Measurements from ENCODE around the gene INPP5E.

Gene INPP5E

DNA sequence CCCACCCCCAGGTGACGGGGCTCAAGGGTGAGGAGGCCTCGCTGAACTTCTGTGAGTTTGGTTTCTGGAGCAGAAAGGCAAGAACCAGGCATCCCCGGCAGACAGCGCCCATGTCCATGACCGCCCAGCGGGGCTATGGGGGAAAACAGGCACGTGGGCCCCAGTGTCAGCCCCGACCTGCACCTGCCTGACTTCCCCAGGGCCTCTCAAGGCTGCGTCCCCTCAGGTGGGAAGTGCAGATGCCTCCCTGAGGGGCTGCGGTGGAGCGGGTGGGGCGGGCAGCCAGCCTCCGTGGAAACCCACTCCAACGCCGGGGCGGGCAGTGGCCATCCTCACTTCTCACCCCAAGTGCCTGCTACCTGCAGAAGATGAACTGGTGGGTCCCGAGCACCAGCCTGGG, 59.3 kb downstream of the INPP5E start:
- DNase-seq = no peak

DNA sequence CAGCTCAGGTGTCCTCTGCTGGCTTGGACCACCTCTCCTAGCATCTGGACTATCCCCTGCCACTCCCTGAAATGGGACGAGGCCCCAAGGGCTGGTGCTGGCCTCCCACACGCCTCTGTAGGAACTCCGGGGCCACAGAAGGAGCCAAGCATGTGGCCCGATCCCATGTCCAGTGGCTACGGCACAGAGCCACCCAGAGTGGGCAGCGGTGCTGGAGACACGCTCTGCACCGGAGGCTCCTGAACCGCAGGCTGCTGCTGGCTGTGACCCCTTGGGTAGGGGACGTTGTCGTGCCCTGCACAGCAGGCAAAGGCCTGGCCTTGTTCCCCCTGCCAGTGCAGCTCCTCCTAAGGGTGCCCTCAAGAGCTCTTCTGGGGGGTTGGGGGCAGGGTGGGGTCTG, 59.8 kb downstream of the INPP5E start:
- DNase-seq = no peak

DNA sequence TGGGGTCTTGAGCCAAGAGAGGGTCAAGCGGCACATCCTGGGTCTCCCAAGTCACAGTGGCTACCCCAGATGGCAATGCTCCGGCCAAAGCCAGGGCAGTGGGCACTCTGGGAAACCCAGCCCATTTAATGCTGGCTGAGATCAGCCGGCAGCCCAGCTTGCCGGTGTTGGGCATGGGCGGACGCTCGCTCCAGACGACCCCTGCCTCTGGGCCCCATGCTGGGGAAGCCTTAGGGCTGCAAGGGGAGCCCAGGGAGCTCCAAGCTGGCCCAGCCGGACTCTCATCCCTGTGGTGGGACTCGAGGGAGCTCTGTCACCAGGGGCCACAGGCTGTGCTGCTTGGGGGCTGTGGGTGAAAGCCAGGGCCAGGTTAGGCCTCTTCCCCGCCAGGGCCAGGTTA, 60.2 kb downstream of the INPP5E start:
- no peak for DNase-seq

DNA sequence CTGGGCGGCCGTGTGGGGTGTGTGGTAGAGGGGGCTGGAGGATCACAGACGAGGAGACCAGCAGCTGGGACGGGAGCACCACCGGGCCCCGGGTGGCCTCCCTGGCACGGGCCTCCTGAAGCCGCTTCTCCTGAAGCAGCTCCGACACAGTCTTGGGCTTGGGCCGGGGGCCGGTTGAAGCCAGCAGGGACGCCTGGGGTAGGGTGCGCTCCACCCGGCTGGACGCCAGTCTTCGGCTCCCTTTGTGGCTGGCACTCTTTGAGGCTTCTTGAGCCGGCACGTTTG, 60.7 kb downstream of the INPP5E start:
- DNase-seq = no peak
